Measurements from ENCODE around the gene PARP6. TPM values are rescaled to one million over a fixed set of nuclear protein-coding genes. Genes with fewer than 3 reads are reported as not detected.
A peak's percentile ranks its signal among the peaks of the same experiment; 100 is the strongest.

Gene PARP6
- polyA plus RNA-seq, 3 donors, result 12.9 to 165 (median 13.5) TPM

- Histone ChIP-seq H3K27ac (ENCODE audit: low read depth in 1 of 2, low read length in 2 of 2) (peak overlapping the region; percentile 51 to 81), H3K4me1 (ENCODE audit: control insufficient read depth in 1 of 2, insufficient read depth in 2 of 2, low read length in 2 of 2) (peaks cover 41 to 50% of the 10 kb centered on the region in 2 donors), H3K4me3 (replicated peaks in 1 of 3; ENCODE audit: low read depth in 2 of 3, low read length in 3 of 3) (peak overlapping the region in 2 of 3 experiments; percentile 5 to 46), H3K36me3 (replicated peaks in 1 of 2; ENCODE audit: control insufficient read depth in 1 of 2, insufficient read depth in 2 of 2, low read length in 2 of 2) (peaks cover 20 to 22% of the 10 kb centered on the region in 2 donors), H3K27me3 (ENCODE audit: control insufficient read depth in 2 of 2, insufficient read depth in 2 of 2, low read length in 2 of 2) (no peaks in the 10 kb centered on the region), H3K9ac (ENCODE audit: insufficient read depth, low read length, poor library complexity, severe bottlenecking) (peak overlapping the region; percentile 27), H3K9me3 (replicated peaks in 1 of 2; ENCODE audit: control insufficient read depth in 1 of 2, insufficient read depth in 1 of 2, low read length in 2 of 2) (no peaks in the 10 kb centered on the region), H3K79me2 (ENCODE audit: insufficient read depth, low read length) (peaks cover 24% of the 10 kb centered on the region), H2AFZ (ENCODE audit: insufficient read depth, low read depth, low read length, poor library complexity, severe bottlenecking) (peak overlapping the region; percentile 28), H4K20me1 (ENCODE audit: insufficient read depth, low read length) (no peaks in the 10 kb centered on the region), H3K4me2 (replicated peaks; ENCODE audit: extremely low read depth, low read length, poor library complexity, severe bottlenecking) (peak overlapping the region; percentile 54)
- peak; percentile 86 to 96 (median 93) for DNase-seq
- no CpG with 5 or more reads among the region's 3 CpGs for WGBS (ENCODE audit: insufficient coverage)
- Mint-ChIP-seq H3K9me3 (no peaks in the 10 kb centered on the region), H3K4me3 (peak overlapping the region in 1 of 2 donors; percentile 82), H3K27ac (peak overlapping the region; percentile 91 to 98 (median 95)), H3K4me1 (peaks cover 45% of the 10 kb centered on the region), H3K36me3 (peaks cover 19 to 23% of the 10 kb centered on the region in 2 donors), H3K27me3 (ENCODE audit: low read depth in 3 of 3) (no peaks in the 10 kb centered on the region)
- no peak for TF ChIP-seq CTCF (IDR thresholded peaks at IDR 0.05)
- intact Hi-C loops (cut with micrococcal nuclease), result loop anchor here in 1 of 2 donors (1.0 kb wide), 1 partner anchor 9 kb away; no protein-coding TSS in a partner anchor
Measured at GRCh38 chr15:72237029-72237852, 35.1 kb downstream of the PARP6 start.

- no peak overlapping the region for H2AFZ ChIP-seq (ENCODE audit: insufficient read depth, low read depth, low read length, poor library complexity, severe bottlenecking)
- Mint-ChIP-seq H3K4me3 (no peak overlapping the region), H3K27ac (peak overlapping the region; percentile 91 to 98 (median 95)), H3K27me3 (ENCODE audit: low read depth in 3 of 3) (no peaks in the 10 kb centered on the region), H3K36me3 (peaks cover 12 to 16% of the 10 kb centered on the region in 2 donors), H3K9me3 (no peaks in the 10 kb centered on the region), H3K4me1 (peaks cover 52% of the 10 kb centered on the region)
- peaks cover 48 to 58% of the 10 kb centered on the region in 2 donors for H3K4me1 ChIP-seq (ENCODE audit: control insufficient read depth in 1 of 2, insufficient read depth in 2 of 2, low read length in 2 of 2)
- no peaks in the 10 kb centered on the region for H4K20me1 ChIP-seq (ENCODE audit: insufficient read depth, low read length)
- no peaks in the 10 kb centered on the region for H3K9me3 ChIP-seq (replicated peaks in 1 of 2; ENCODE audit: control insufficient read depth in 1 of 2, insufficient read depth in 1 of 2, low read length in 2 of 2)
- DNase-seq, result no peak
- peak overlapping the region; percentile 51 to 81 for H3K27ac ChIP-seq (ENCODE audit: low read depth in 1 of 2, low read length in 2 of 2)
- H3K27me3 ChIP-seq (ENCODE audit: control insufficient read depth in 2 of 2, insufficient read depth in 2 of 2, low read length in 2 of 2), result no peaks in the 10 kb centered on the region
- H3K4me2 ChIP-seq (replicated peaks; ENCODE audit: extremely low read depth, low read length, poor library complexity, severe bottlenecking), result peak overlapping the region; percentile 54
- peak overlapping the region in 1 of 3 experiments; percentile 46 for H3K4me3 ChIP-seq (replicated peaks in 1 of 3; ENCODE audit: low read depth in 2 of 3, low read length in 3 of 3)
- no peak for TF ChIP-seq CTCF (IDR thresholded peaks at IDR 0.05)
- H3K9ac ChIP-seq (ENCODE audit: insufficient read depth, low read length, poor library complexity, severe bottlenecking), result peak overlapping the region; percentile 27
- intact Hi-C loops (cut with micrococcal nuclease), result loop anchor here in 1 of 2 donors (1.0 kb wide), 1 partner anchor 8 kb away; no protein-coding TSS in a partner anchor
- peaks cover 27% of the 10 kb centered on the region for H3K79me2 ChIP-seq (ENCODE audit: insufficient read depth, low read length)
- WGBS (ENCODE audit: insufficient coverage), result 94% methylated on average over 2 of the region's 2 CpGs
- H3K36me3 ChIP-seq (replicated peaks in 1 of 2; ENCODE audit: control insufficient read depth in 1 of 2, insufficient read depth in 2 of 2, low read length in 2 of 2), result peaks cover 12 to 15% of the 10 kb centered on the region in 2 donors
Measured at GRCh38 chr15:72236381-72237003, 35.9 kb downstream of the PARP6 start.

Data from CD14-positive monocyte (primary cell).